HepG2 (cell line): ENCODE data around the gene ANO2.

ENCODE experiments used
- CAMTA2 ChIP-seq: sonication (generic); formaldehyde crosslinking; IDR thresholded peaks from 2 replicates; pipeline ENCODE4 v1.4.0; 2020; ENCODE audit warnings: mild to moderate bottlenecking, missing genetic modification reagents, borderline replicate concordance
- FOSL1 ChIP-seq: sonication (generic); formaldehyde crosslinking; IDR thresholded peaks from 2 replicates; pipeline ENCODE4 v1.9.0; 2021; ENCODE audit warnings: missing genetic modification reagents, borderline replicate concordance
- MED13 ChIP-seq: sonication (generic); formaldehyde crosslinking; IDR thresholded peaks from 2 replicates; pipeline ENCODE4 v1.5.0; 2020; ENCODE audit warnings: missing genetic modification reagents
- POLR2A ChIP-seq, 2 experiments: IDR thresholded peaks; 2 replicates each; pipeline ENCODE4 v1.6.1; 2011; ENCODE audit warnings: low read depth in 2 of 2, low read length in 2 of 2, mild to moderate bottlenecking in 1 of 2, moderate library complexity in 1 of 2; ENCODE audit not compliant: insufficient read depth in 1 of 2
- SIN3A ChIP-seq: IDR thresholded peaks from 2 replicates; pipeline ENCODE4 v1.6.1; 2011; ENCODE audit warnings: low read depth, mild to moderate bottlenecking, control low read depth, low read length, borderline replicate concordance
- TCF7L2 ChIP-seq: IDR thresholded peaks from 2 replicates; pipeline ENCODE4 v1.6.1; 2011; ENCODE audit warnings: mild to moderate bottlenecking, low read depth, low read length, moderate library complexity
- USF2 ChIP-seq, 2 experiments: sonication (generic) in 1 of 2; formaldehyde crosslinking in 1 of 2; IDR thresholded peaks; 2 replicates each; pipeline versions ENCODE4 v1.5.1 to v1.6.1; 2011 to 2020; ENCODE audit warnings: borderline replicate concordance in 1 of 2, low read depth in 1 of 2, low read length in 1 of 2, mild to moderate bottlenecking in 1 of 2, missing genetic modification reagents in 1 of 2, moderate library complexity in 1 of 2

GRCh38 chr12:5882511-5883190 lies 62.4 kb downstream of the ANO2 start:
- TF ChIP-seq USF2 (IDR thresholded peaks at IDR 0.05; ENCODE audit: low read depth, low read length) (no peak), USF2 (CRISPR knock-in tag; IDR thresholded peaks at IDR 0.05; ENCODE audit: borderline replicate concordance) (no peak), TCF7L2 (no peak), SIN3A (no peak), FOSL1 (CRISPR knock-in tag) (no peak), POLR2A (IDR thresholded peaks at IDR 0.05; ENCODE audit: insufficient read depth in 1 of 2, low read depth in 2 of 2, low read length in 2 of 2) (no peak), CAMTA2 (no peak), MED13 (CRISPR knock-in tag) (no peak)
